H1 (cell line): ENCODE results near the gene HOXC5. TPM values are rescaled to one million over a fixed set of nuclear protein-coding genes. Genes with fewer than 3 reads are reported as not detected.

Experiments
- CTCF ChIA-PET: fragments of 300-600 bp; sonication (Branson Sonifier 250); formaldehyde crosslinking; loops from one replicate; lab custom pipeline; 2021; ENCODE audit not compliant: partially characterized antibody; lab: Charles Lee
- POLR2A ChIA-PET: fragments of 300-600 bp; sonication (Branson Sonifier 250); formaldehyde crosslinking; loops from one replicate; lab custom pipeline; 2021; ENCODE audit warnings: inconsistent platforms; ENCODE audit not compliant: partially characterized antibody; lab: Charles Lee
- DNase-seq, 2 experiments: peaks; one replicate each; pipeline versions ENCODE4 v3.0.0 to v3.0.0-alpha.2; 2010 to 2022; ENCODE audit warnings: low spot score in 2 of 2, low read depth in 1 of 2, mixed read lengths in 1 of 2
- FAIRE-seq: peaks from 2 replicates; lab custom pipeline; 2011; peaks lifted over from hg19 to GRCh38; lab: Jason Lieb, UNC
- H2AFZ ChIP-seq: 2 replicates; pipeline ENCODE4 v1.8.1; 2012; ENCODE audit warnings: low read length, inconsistent platforms
- H2AK5ac ChIP-seq: 2 replicates; pipeline ENCODE4 v1.6.1; 2013; ENCODE audit warnings: low read depth, low read length
- H2BK120ac ChIP-seq: replicated peaks from 2 replicates; pipeline ENCODE3; 2013; ENCODE audit warnings: low read depth, low read length, inconsistent platforms
- H2BK12ac ChIP-seq: 2 replicates; pipeline ENCODE4 v1.6.1; 2013; ENCODE audit warnings: low read depth, low read length
- H2BK15ac ChIP-seq: 2 replicates; pipeline ENCODE4 v1.6.1; 2013; ENCODE audit warnings: low read length
- H2BK20ac ChIP-seq: 2 replicates; pipeline ENCODE4 v1.6.1; 2013; ENCODE audit warnings: low read length
- H2BK5ac ChIP-seq: 2 replicates; pipeline ENCODE4 v1.6.1; 2013; ENCODE audit warnings: low read depth, low read length
- H3K14ac ChIP-seq: 2 replicates; pipeline ENCODE4 v1.6.1; 2013; ENCODE audit warnings: inconsistent platforms; ENCODE audit not compliant: insufficient read length
- H3K18ac ChIP-seq: 2 replicates; pipeline ENCODE4 v1.6.1; 2013; ENCODE audit warnings: low read length; ENCODE audit errors: extremely low read depth
- H3K23ac ChIP-seq: 2 replicates; pipeline ENCODE4 v1.6.1; 2013; ENCODE audit warnings: inconsistent platforms; ENCODE audit not compliant: insufficient read length
- H3K23me2 ChIP-seq: 2 replicates; pipeline ENCODE4 v1.6.1; 2013; ENCODE audit warnings: low read depth, low read length
- H3K27ac ChIP-seq: 2 replicates; pipeline ENCODE4 v1.6.1; 2011; ENCODE audit warnings: low read depth, low read length, inconsistent platforms
- H3K27me3 ChIP-seq, 4 experiments: replicated peaks in 1 of 4; 1 replicate in 1 of 4; 2 replicates in 3 of 4; pipeline versions ENCODE4 v1.6.1 to v1.8.1; 2011 to 2013; ENCODE audit warnings: low read length in 3 of 4, mild to moderate bottlenecking in 3 of 4, inconsistent platforms in 2 of 4, mixed read lengths in 2 of 4, moderate library complexity in 1 of 4; ENCODE audit not compliant: control insufficient read depth in 3 of 4, insufficient read depth in 3 of 4; ENCODE audit errors: extremely low read depth in 1 of 4
- H3K36me3 ChIP-seq, 4 experiments: 2 replicates each; pipeline versions ENCODE4 v1.6.1 to v1.8.1; 2011 to 2013; ENCODE audit warnings: mild to moderate bottlenecking in 4 of 4, low read length in 3 of 4, moderate library complexity in 2 of 4, control low read depth in 1 of 4, inconsistent platforms in 1 of 4; ENCODE audit not compliant: insufficient read depth in 4 of 4, control insufficient read depth in 2 of 4
- H3K4ac ChIP-seq: replicated peaks from 2 replicates; pipeline ENCODE3; 2013; ENCODE audit warnings: low read length, low read depth, mixed read lengths, inconsistent platforms; ENCODE audit not compliant: insufficient read length
- H3K4me1 ChIP-seq, 4 experiments: replicated peaks in 1 of 4; 1 replicate in 1 of 4; 2 replicates in 3 of 4; pipeline versions ENCODE4 v1.6.1 to v1.8.1; 2011 to 2013; ENCODE audit warnings: low read length in 3 of 4, inconsistent platforms in 2 of 4, mixed read lengths in 1 of 4; ENCODE audit not compliant: insufficient read depth in 4 of 4, control insufficient read depth in 3 of 4
- H3K4me2 ChIP-seq, 2 experiments: 2 replicates each; pipeline versions ENCODE4 v1.6.1 to v1.8.1; 2011 to 2013; ENCODE audit warnings: low read depth in 2 of 2, low read length in 2 of 2, control low read depth in 1 of 2, inconsistent platforms in 1 of 2, mild to moderate bottlenecking in 1 of 2; ENCODE audit not compliant: insufficient read depth in 1 of 2
- H3K4me3 ChIP-seq, 4 experiments: fragments of 200-600, 300-600 bp in 1 of 4; sonication (generic), shearing (Covaris generic), sonication (Bioruptor Twin) in 1 of 4; 2 replicates each; pipeline versions ENCODE4 v1.5.1 to v1.8.1; 2011 to 2016; ENCODE audit warnings: low read length in 4 of 4, low read depth in 3 of 4, control low read depth in 2 of 4, inconsistent platforms in 2 of 4, mild to moderate bottlenecking in 2 of 4, mixed read lengths in 1 of 4, moderate library complexity in 1 of 4; ENCODE audit not compliant: insufficient read depth in 2 of 4; ENCODE audit errors: extremely low read depth in 1 of 4
- H3K56ac ChIP-seq: replicated peaks from 2 replicates; pipeline ENCODE3; 2013; ENCODE audit warnings: low read depth, mild to moderate bottlenecking, mixed read lengths, low read length, inconsistent platforms; ENCODE audit not compliant: insufficient read length
- H3K79me1 ChIP-seq: 2 replicates; pipeline ENCODE4 v1.6.1; 2013; ENCODE audit warnings: low read depth, low read length, control low read depth
- H3K79me2 ChIP-seq, 2 experiments: 2 replicates each; pipeline versions ENCODE4 v1.6.1 to v1.8.1; 2012 to 2013; ENCODE audit warnings: low read length in 2 of 2, mild to moderate bottlenecking in 2 of 2, inconsistent platforms in 1 of 2; ENCODE audit not compliant: insufficient read depth in 2 of 2, control insufficient read depth in 1 of 2
- H3K9ac ChIP-seq, 4 experiments: replicated peaks in 1 of 4; 1 replicate in 1 of 4; 2 replicates in 3 of 4; pipeline versions ENCODE4 v1.6.1 to v1.8.1; 2011 to 2013; ENCODE audit warnings: low read depth in 3 of 4, low read length in 3 of 4, control low read depth in 2 of 4, mild to moderate bottlenecking in 2 of 4, moderate library complexity in 2 of 4, inconsistent platforms in 1 of 4; ENCODE audit errors: extremely low read depth in 1 of 4
- H3K9me3 ChIP-seq, 2 experiments: 2 replicates each; pipeline versions ENCODE4 v1.6.1 to v1.8.1; 2012 to 2013; ENCODE audit warnings: mild to moderate bottlenecking in 2 of 2, moderate library complexity in 2 of 2, control low read depth in 1 of 2, inconsistent platforms in 1 of 2, low read depth in 1 of 2, low read length in 1 of 2, mixed read lengths in 1 of 2; ENCODE audit not compliant: insufficient read depth in 2 of 2
- H4K20me1 ChIP-seq, 2 experiments: replicated peaks in 1 of 2; 2 replicates each; pipeline versions ENCODE3 to v1.8.1; 2011 to 2013; ENCODE audit warnings: inconsistent platforms in 2 of 2, low read length in 2 of 2, mild to moderate bottlenecking in 1 of 2; ENCODE audit not compliant: insufficient read depth in 2 of 2, control insufficient read depth in 1 of 2
- H4K5ac ChIP-seq: 2 replicates; pipeline ENCODE4 v1.6.1; 2013; ENCODE audit warnings: low read length, low read depth, mixed read lengths, inconsistent platforms; ENCODE audit not compliant: insufficient read length
- H4K8ac ChIP-seq: 2 replicates; pipeline ENCODE4 v1.8.0; 2013; ENCODE audit warnings: mild to moderate bottlenecking, moderate library complexity, low read length, inconsistent platforms; ENCODE audit not compliant: insufficient read depth; ENCODE audit errors: extremely low read depth
- H4K91ac ChIP-seq: replicated peaks from 2 replicates; pipeline ENCODE3; 2013; ENCODE audit warnings: low read length, mixed read lengths, inconsistent platforms; ENCODE audit not compliant: insufficient read length
- CBX8 ChIP-seq: fragments of 300-800, 300-1000 bp; sonication (generic); IDR thresholded peaks from 2 replicates; pipeline ENCODE4 v1.7.1; 2016; ENCODE audit warnings: low read depth, low read length, borderline replicate concordance
- CHD2 ChIP-seq: IDR thresholded peaks from 2 replicates; pipeline ENCODE4 v1.6.1; 2012; ENCODE audit warnings: low read length, improper control_type of control experiment
- E2F6 ChIP-seq: IDR thresholded peaks from 2 replicates; pipeline ENCODE4 v1.6.1; 2012; ENCODE audit warnings: inconsistent platforms
- EGR1 ChIP-seq: IDR thresholded peaks from 2 replicates; pipeline ENCODE4 v1.6.1; 2011; ENCODE audit warnings: low read depth, low read length, borderline replicate concordance
- KDM4A ChIP-seq: IDR thresholded peaks from one replicate; pipeline ENCODE4 v1.7.1; 2012; ENCODE audit warnings: low read depth, mild to moderate bottlenecking, moderate library complexity, low read length, inconsistent platforms; ENCODE audit not compliant: severe bottlenecking
- KDM5A ChIP-seq: fragments of 200-600 bp; IDR thresholded peaks from 2 replicates; pipeline ENCODE4 v1.7.1; 2012; ENCODE audit warnings: mild to moderate bottlenecking, low read length, inconsistent platforms, mixed read lengths
- NRF1 ChIP-seq: IDR thresholded peaks from 2 replicates; pipeline ENCODE4 v1.6.1; 2011; ENCODE audit warnings: mild to moderate bottlenecking, low read depth, low read length, improper control_type of control experiment
- RAD21 ChIP-seq, 2 experiments: IDR thresholded peaks in 1 of 2; conservative IDR thresholded peaks in 1 of 2; 2 replicates each; pipeline ENCODE4 v1.6.1; 2011; ENCODE audit warnings: low read depth in 2 of 2, low read length in 2 of 2, improper control_type of control experiment in 1 of 2, inconsistent platforms in 1 of 2, mild to moderate bottlenecking in 1 of 2, moderate library complexity in 1 of 2
- SUZ12 ChIP-seq: fragments of 200-600 bp; sonication (generic); IDR thresholded peaks from 2 replicates; pipeline ENCODE4 v1.6.1; 2012; ENCODE audit warnings: mild to moderate bottlenecking, inconsistent platforms, low read length, moderate library complexity, mixed read lengths
- USF2 ChIP-seq: IDR thresholded peaks from 2 replicates; pipeline ENCODE4 v1.6.1; 2011; ENCODE audit warnings: low read length, improper control_type of control experiment
- WGBS, 2 experiments: shearing (Covaris generic) in 1 of 2; methylation state at CpG; one replicate each; pipeline versions ENCODE4 v1.1.6 to v1.1.7; 2013 to 2015; ENCODE audit warnings: low lambda C conversion rate in 2 of 2, mixed read lengths in 2 of 2, inconsistent platforms in 1 of 2, low coverage in 1 of 2, missing lambda C conversion rate in 1 of 2; ENCODE audit not compliant: insufficient replicate concordance in 2 of 2, insufficient coverage in 1 of 2, insufficient read length in 1 of 2; ENCODE audit errors: extremely low coverage in 1 of 2, missing lambda C conversion rate in 1 of 2; 5-methylcytosine and 5-hydroxymethylcytosine counted together
- polyA plus RNA-seq, 7 experiments: library from polyadenylated mRNA; depleted of rRNA in 3 of 7; stranded (reverse) in 5 of 7; unstranded in 2 of 7; fragments of >200 nt in 5 of 7; fragments of 200-250 nt in 2 of 7; gene quantifications; 1 replicate in 5 of 7; 2 replicates in 1 of 7; 4 replicates in 1 of 7; pipeline versions ENCODE4 v1.2.1 to v1.2.3, GENCODE V29; 2011 to 2013; ENCODE audit warnings: missing spikeins in 2 of 7, mixed read lengths in 2 of 7
- total RNA-seq: library from RNA; stranded (reverse); fragmentation: NEBNext Ultra II Directional; extraction: Animal tissue kit (Norgen Biotek cat#: 25700); gene quantifications from 2 replicates; pipeline ENCODE4 v1.2.1, GENCODE V29; 2021

HOXC5 gene
- total and polyA plus RNA-seq, 2 of the 8 experiments (the other 6 are each of a cell fraction or from before 2014, with no cell fraction given): not detected

GRCh38 chr12:54017878-54018467 is 14.9 kb upstream of the HOXC5 start:
- Histone ChIP-seq H4K91ac (no peak overlapping the region), H2BK5ac (no peak overlapping the region), H3K4ac (no peak overlapping the region), H2BK12ac (peak overlapping the region; percentile 90; the same call in 1 of the 2 replicates), H3K56ac (no peak overlapping the region), H3K4me3 (peak overlapping the region in 3 of 4 experiments; percentile 9 to 54 (median 26); a peak in 5 of 8 replicates), H3K27me3 (peaks cover 95 to 100% (median 100%) of the 10 kb centered on the region in 4 experiments), H2BK20ac (0 out of 2 replicates have a peak overlapping the region, but pooled peaks have one; percentile 18), H2BK120ac (no peak overlapping the region), H3K18ac (no peak overlapping the region; the same call in 1 of the 2 replicates), H2AFZ (no peak overlapping the region), H3K23me2 (peaks cover 3% of the 10 kb centered on the region; the same call in 1 of the 2 replicates), H3K23ac (no peak overlapping the region), H3K36me3 (no peaks in the 10 kb centered on the region; a peak in 1 of 8 replicates), H2BK15ac (no peak overlapping the region), H4K8ac (no peak overlapping the region), H3K4me2 (peak overlapping the region; percentile 28 to 79), H3K4me1 (peaks cover 0 to 12% (median 4%) of the 10 kb centered on the region in 4 experiments; a peak in 6 of 7 replicates), H2AK5ac (no peak overlapping the region), H3K9ac (no peak overlapping the region), H3K14ac (no peak overlapping the region), H3K79me1 (no peaks in the 10 kb centered on the region), H3K9me3 (no peaks in the 10 kb centered on the region), H3K27ac (no peak overlapping the region), H4K20me1 (peaks cover 6 to 42% of the 10 kb centered on the region in 2 experiments), H3K79me2 (no peaks in the 10 kb centered on the region), H4K5ac (no peak overlapping the region)
- peak in 1 of 2 experiments; percentile 83 for DNase-seq
- WGBS, 2 experiments: 5% methylated on average over 24 of the region's 34 CpGs; no CpG with 5 or more reads in 1 of the 2 experiments
- FAIRE-seq: no peak
- ChIA-PET CTCF (interaction anchor here (0.9 to 3.8 kb wide), 12 partner anchors 9 to 197 kb away, joined by 3 to 50 read pairs (median 4); partner anchors contain the start of genes HOXC12, HOXC8 and HOXC9), POLR2A (interaction anchor here (1.3 kb wide), 1 partner anchor 80 kb away, joined by 4 read pairs; the partner anchor contains the start of gene HOXC13)
- TF ChIP-seq CBX8: no peak
- no peak for TF ChIP-seq E2F6
- no peak for TF ChIP-seq EGR1
- TF ChIP-seq USF2: no peak
- TF ChIP-seq SUZ12: peak; percentile 74; the same call in 1 of the 2 replicates
- TF ChIP-seq KDM5A: no peak
- TF ChIP-seq KDM4A: peak; percentile 64
- TF ChIP-seq RAD21 (IDR thresholded peaks at IDR 0.05 in 1 of 2, conservative IDR thresholded peaks at IDR 0.05 in 1 of 2; ENCODE audit: low read depth in 2 of 2, low read length in 2 of 2): no peak
- TF ChIP-seq NRF1: peak; percentile 71
- no peak for TF ChIP-seq CHD2
